ENCODE data around the gene LPP. TPM values are rescaled to one million over a fixed set of nuclear protein-coding genes. Genes with fewer than 3 reads are reported as not detected.

Gene LPP
- total and polyA plus RNA-seq, 10 of the 15 experiments (the other 5 are each of a cell fraction or from before 2014, with no cell fraction given), result under 0.01 to 0.62 (median 0.03) TPM

- ChIA-PET RAD21 (ENCODE audit: unreplicated experiment) (no interaction called here), POLR2A (no interaction called here), CTCF (no interaction called here), SMC1A (ENCODE audit: uncharacterized antibody, unreplicated experiment) (no interaction called here)
- Histone ChIP-seq H3K9me3 (replicated peaks; ENCODE audit: control insufficient read depth, insufficient read depth, low read length) (no peaks in the 10 kb centered on the region; the same call in 2 of the 3 replicates), H3K9ac (ENCODE audit: control insufficient read depth, insufficient read depth, low read length) (no peak overlapping the region), H3K4me2 (ENCODE audit: control insufficient read depth, insufficient read depth) (no peak overlapping the region), H4K20me1 (ENCODE audit: control insufficient read depth, insufficient read depth) (no peaks in the 10 kb centered on the region), H3K27me3 (replicated peaks in 1 of 2; ENCODE audit: control insufficient read depth in 2 of 2, insufficient read depth in 2 of 2, low read length in 1 of 2) (peaks cover 0 to 2% of the 10 kb centered on the region in 2 experiments; a peak in 1 of 4 replicates), H3K4me3 (no peak overlapping the region), H3K36me3 (ENCODE audit: control insufficient read depth in 2 of 2, insufficient read depth in 2 of 2, low read length in 1 of 2) (no peaks in the 10 kb centered on the region), H3K79me2 (ENCODE audit: control insufficient read depth, insufficient read depth, low read length) (no peaks in the 10 kb centered on the region), H3K27ac (ENCODE audit: control insufficient read depth, insufficient read depth) (no peak overlapping the region), H2AFZ (ENCODE audit: control insufficient read depth, low read depth, low read length) (no peak overlapping the region), H3K4me1 (ENCODE audit: control insufficient read depth, insufficient read depth, low read length) (peaks cover 3% of the 10 kb centered on the region)
- TF ChIP-seq MYB (IDR thresholded peaks at IDR 0.05; ENCODE audit: borderline replicate concordance, low read depth, low read length) (no peak), ZBTB4 (CRISPR knock-in tag; IDR thresholded peaks at IDR 0.05) (no peak), POLR2AphosphoS2 (IDR thresholded peaks at IDR 0.05; ENCODE audit: low read depth, low read length) (no peak), RB1 (IDR thresholded peaks at IDR 0.05; ENCODE audit: borderline replicate concordance) (no peak), E2F4 (IDR thresholded peaks at IDR 0.05; ENCODE audit: low read depth, low read length) (no peak)
- no peak for DNase-seq (ENCODE audit: low read depth, low spot score)
- ATAC-seq, result no peak
- BruUV-seq (replicated peaks), result no TSS peak
- WGBS (ENCODE audit: insufficient coverage, insufficient replicate concordance, low lambda C conversion rate, missing lambda C conversion rate), result 35% methylated on average over 1 of the region's 1 CpG
- FAIRE-seq, result no peak
- intact Hi-C loops (cut with micrococcal nuclease; ENCODE audit: unreplicated experiment) (no loop called here), in situ Hi-C loops (cut with MboI) (no loop called here)
Measured at GRCh38 chr3:188416041-188416440, 262.1 kb downstream of the LPP start.

Measured in GM12878 (cell line).